HFF-Myc (cell line): Measurements from ENCODE around the gene ANAPC1.
A peak's percentile ranks its signal among the peaks of the same experiment; 100 is the strongest.
"Not testable (repeated sequence)": the region's sequence is repeated elsewhere in the genome, so short reads cannot be mapped to it uniquely, and the experiment has no call there.

ENCODE experiments used
- DNase-seq: peaks from one replicate; pipeline ENCODE4 v3.0.0-alpha.2; 2011; ENCODE audit warnings: low read depth; ENCODE audit errors: extremely low read depth
- H3K4me3 ChIP-seq: replicated peaks from 2 replicates; pipeline ENCODE4 v1.5.1; 2011; ENCODE audit warnings: low read depth, mild to moderate bottlenecking, control low read depth, low read length
- CTCF ChIP-seq: IDR thresholded peaks from 2 replicates; pipeline ENCODE4 v1.5.1; 2012; ENCODE audit warnings: mild to moderate bottlenecking, low read depth, low read length, control low read depth; ENCODE audit errors: missing control alignments

Gene ANAPC1

GRCh38 chr2:111896576-111896975 lies 12.6 kb upstream of the ANAPC1 start:
- DNase-seq, result no peak
- no peak for TF ChIP-seq CTCF
- no peak overlapping the region for H3K4me3 ChIP-seq

GRCh38 chr2:111896024-111896423 lies 12.0 kb upstream of the ANAPC1 start:
- DNase-seq, result no peak
- no peak for TF ChIP-seq CTCF
- no peak overlapping the region for H3K4me3 ChIP-seq

GRCh38 chr2:111884592-111884964 lies 585 bp upstream of the ANAPC1 start:
- no peak for TF ChIP-seq CTCF
- no peak for DNase-seq
- peak overlapping the region; percentile 77 for H3K4me3 ChIP-seq

- DNase-seq, H3K4me3 ChIP-seq: not testable (repeated sequence)
Observed at GRCh38 chr2:111872806-111873205, 11.2 kb downstream of the ANAPC1 start.

- not testable (repeated sequence) for DNase-seq, H3K4me3 ChIP-seq
Observed at GRCh38 chr2:111865124-111865523, 18.9 kb downstream of the ANAPC1 start.

GRCh38 chr2:111860005-111860404 lies 24.0 kb downstream of the ANAPC1 start:
- not testable (repeated sequence) for DNase-seq, H3K4me3 ChIP-seq

GRCh38 chr2:111852544-111852943 lies 31.4 kb downstream of the ANAPC1 start:
- DNase-seq, H3K4me3 ChIP-seq: not testable (repeated sequence)

GRCh38 chr2:111850646-111851045 lies 33.3 kb downstream of the ANAPC1 start:
- TF ChIP-seq CTCF, result peak; percentile 47
- not testable (repeated sequence) for H3K4me3 ChIP-seq
- peak; percentile 5 for DNase-seq

- not testable (repeated sequence) for H3K4me3 ChIP-seq
Observed at GRCh38 chr2:111839625-111840282, 44.2 kb downstream of the ANAPC1 start.

GRCh38 chr2:111838992-111839391 lies 45.0 kb downstream of the ANAPC1 start:
- not testable (repeated sequence) for DNase-seq

More at GRCh38 chr2:111839625-111840282, 44.2 kb downstream of the ANAPC1 start:
- DNase-seq, result not testable (repeated sequence)

GRCh38 chr2:111834221-111834620 lies 49.8 kb downstream of the ANAPC1 start:
- not testable (repeated sequence) for DNase-seq, H3K4me3 ChIP-seq

More at GRCh38 chr2:111838992-111839391, 45.0 kb downstream of the ANAPC1 start:
- H3K4me3 ChIP-seq, result not testable (repeated sequence)

- H3K4me3 ChIP-seq, DNase-seq: not testable (repeated sequence)
Observed at GRCh38 chr2:111830479-111830878, 53.5 kb downstream of the ANAPC1 start.

- not testable (repeated sequence) for H3K4me3 ChIP-seq, DNase-seq
Observed at GRCh38 chr2:111828217-111828766, 55.7 kb downstream of the ANAPC1 start.

GRCh38 chr2:111812970-111813622 lies 70.9 kb downstream of the ANAPC1 start:
- H3K4me3 ChIP-seq, DNase-seq: not testable (repeated sequence)
